GM19372 (cell line): ENCODE data around the gene PLIN4.

Experiments
- ATAC-seq: cut with Tn5 transposase; IDR thresholded peaks from one replicate; pipeline ENCODE4 v1.9.1; 2021; ENCODE audit warnings: mild to moderate bottlenecking, low read depth, moderate library complexity; ENCODE audit not compliant: unreplicated experiment

The PLIN4 gene

GRCh38 chr19:4493929-4494690 is 24.2 kb downstream of the PLIN4 start:
- ATAC-seq: no peak

DNA sequence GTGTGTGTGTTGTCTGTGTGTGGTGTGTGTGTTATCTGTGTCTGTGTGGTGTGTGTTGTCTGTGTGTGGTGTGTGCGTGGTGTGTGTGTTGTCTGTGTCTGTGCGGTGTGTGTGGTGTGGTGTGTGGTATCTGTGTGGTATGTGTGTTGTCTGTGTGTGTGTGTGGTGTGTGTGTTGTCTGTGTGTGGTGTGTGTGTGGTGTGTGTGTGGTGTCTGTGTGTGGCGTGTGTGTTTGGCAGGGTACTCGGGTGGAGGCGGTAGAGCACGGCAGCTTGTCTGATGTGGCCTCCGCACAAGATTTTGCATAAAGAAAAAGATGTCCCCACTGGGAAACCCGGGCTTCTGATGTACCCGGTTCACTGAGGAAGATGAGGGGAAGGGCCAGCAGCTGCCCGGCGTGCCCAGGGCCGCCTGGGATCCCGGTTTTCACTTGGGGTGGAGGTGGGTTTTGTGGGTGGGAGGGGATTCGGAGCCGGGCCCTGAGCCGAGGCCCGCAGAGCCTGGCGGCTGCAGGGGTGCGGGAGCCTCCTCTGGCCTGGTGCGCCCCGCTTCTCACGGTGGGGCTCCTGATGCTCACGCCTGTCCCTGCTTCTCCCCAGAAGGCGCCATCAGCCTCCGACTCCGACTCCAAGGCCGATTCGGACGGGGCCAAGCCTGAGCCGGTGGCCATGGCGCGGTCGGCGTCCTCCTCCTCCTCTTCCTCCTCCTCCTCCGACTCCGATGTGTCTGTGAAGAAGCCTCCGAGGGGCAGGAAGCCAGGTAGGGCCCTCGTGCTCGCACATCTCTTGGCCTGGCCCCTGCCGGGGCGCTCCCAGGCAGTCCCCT is 25.0 kb downstream of the PLIN4 start:
- ATAC-seq: no peak

DNA sequence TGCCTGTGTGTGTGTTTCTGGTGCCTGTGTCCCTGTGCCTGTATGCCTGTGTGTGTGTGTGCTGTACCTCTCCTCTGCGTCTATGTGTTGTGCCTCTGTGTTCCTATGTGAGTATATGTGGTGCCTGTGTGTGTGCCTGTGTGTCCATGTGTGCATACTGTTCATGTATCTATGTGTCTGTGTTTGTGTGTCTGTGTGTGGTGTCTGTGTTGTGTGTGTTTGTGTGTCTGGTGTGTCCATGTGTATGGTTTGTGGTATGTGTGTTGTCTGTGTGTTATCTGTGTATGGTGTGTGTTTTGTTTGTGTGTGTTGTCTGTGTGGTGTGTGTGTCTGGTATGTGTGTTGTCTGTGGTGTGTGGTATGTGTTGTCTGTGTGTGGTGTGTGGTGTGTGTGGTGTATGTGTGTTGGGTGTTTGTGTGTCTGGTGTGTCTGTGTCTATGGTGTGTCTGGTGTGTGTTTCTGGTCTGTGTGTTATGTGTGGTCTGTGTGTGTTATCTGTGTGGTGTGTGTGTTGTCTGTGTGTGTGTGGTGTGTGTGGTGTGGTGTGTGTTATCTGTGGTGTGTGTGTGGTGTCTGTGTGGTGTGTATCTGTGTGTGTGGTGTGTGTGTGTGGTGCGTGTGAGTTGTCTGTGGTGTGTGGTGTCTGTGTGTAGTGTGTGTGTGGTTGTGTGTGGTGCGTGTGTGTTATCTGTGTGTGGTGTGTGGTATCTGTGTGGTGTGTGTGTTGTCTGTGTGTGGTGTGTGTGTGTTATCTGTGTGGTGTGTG is 25.8 kb downstream of the PLIN4 start:
- no peak for ATAC-seq

DNA sequence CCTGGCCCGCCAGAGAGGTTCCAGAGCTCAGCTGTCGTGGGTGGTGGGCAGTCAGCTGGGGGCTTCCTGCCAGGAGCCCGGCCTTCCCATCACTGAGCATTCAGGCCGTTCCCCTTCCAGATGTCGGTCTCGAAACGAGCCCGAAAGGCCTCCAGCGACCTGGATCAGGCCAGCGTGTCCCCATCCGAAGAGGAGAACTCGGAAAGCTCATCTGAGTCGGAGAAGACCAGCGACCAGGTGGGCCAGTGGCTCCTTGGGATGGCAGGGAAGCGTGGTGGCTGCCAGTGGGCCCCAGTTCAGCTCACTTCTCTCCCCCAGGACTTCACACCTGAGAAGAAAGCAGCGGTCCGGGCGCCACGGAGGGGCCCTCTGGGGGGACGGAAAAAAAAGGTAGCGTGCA is 26.8 kb downstream of the PLIN4 start:
- no peak for ATAC-seq

GRCh38 chr19:4488496-4488895 is 29.8 kb downstream of the PLIN4 start:
- no peak for ATAC-seq

DNA sequence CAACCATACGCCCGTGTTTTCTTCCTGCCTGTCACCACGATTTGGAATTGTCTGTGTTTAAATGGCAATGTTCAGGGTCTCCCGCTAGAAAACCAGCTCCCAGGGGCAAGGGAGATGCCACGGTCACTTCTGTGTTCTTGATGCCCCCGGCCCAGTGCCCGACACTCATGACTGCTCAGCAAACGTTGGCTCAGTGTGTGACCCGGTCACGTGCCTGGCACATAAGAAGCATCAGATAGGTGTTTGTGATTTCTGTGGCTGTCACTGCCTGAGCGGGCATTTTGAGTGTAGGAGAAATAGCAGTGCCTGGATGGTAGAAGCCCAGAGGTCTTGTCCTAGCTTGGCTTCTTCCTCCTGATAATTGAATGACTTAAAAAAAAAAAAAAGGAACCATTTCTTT is 30.7 kb downstream of the PLIN4 start:
- no peak for ATAC-seq

DNA sequence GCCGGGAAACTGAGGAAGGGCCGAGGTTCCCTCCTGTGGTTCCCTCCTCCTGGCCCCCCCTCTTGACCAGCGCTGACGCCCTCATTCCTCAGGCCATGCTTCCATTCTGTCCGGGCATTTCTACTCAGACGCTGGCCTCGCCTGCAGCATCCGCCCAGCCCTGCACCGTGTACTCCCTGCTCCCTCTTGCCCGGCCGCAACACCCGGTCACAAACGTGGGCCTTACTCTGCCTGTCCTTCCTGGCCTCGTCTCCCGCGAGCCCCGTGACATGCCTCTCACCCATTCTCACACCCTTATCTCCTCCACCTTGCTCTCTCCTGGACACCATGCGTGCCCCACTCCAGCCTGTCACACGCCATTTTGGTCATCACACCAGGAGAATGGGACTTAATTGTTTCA is 34.9 kb downstream of the PLIN4 start:
- no peak for ATAC-seq

DNA sequence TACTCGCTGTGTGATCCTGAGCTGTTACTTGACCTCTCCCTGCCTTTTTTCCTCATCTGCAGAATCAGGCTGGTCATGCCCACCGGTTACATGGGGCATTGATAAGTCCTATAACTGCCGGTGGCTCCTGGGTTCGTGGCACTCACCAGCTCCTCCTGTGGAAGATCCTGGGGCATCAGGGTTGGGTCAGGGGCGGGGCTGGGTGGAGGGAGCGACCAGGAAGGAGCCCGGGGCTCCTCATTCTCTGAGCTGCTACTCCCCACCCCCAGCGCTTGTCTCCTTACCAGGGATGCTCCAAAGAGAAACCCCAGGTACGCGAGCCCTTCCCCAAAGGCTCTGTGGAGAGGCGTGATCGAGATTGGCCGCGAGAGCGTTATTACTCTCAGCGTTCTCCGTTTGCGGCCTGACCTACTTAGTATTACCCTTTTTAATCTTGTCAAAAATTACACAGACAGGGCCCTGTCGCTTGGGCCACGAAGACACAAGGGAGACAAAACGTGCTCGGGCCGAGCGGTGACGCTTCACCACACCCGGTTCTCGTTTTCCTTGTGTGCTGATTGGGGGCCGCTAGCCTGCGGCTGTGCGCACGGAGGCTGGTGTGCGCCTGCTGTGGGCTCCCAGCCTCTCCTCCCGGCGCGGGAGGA is 35.4 kb downstream of the PLIN4 start:
- no peak for ATAC-seq

GRCh38 chr19:4477034-4477801 is 41.1 kb downstream of the PLIN4 start:
- ATAC-seq: no peak

DNA sequence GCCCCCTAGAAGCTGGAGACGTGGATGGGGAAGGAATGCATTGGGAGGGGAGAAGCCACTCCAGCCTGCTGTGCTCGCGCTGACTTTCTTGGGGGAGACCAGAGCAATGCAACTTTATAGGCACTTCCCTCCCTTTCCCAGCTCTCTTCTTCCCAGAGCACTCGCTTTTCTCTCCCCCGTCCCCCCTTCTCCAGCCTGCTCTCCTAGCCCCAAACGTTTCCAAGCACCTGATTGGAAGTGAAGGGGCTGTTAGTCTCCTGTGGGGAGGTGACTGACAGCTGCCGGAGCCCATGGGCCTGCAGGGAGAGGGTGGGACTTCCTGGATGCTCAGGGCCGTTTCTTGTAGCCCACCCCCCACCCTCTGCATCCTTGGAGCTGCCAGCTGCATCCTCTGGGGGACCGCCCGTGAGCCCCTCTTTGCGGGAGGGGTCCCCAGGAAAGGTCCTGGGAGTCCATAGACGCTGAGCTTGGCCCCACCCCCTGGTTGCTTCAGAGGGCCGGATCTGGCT is 43.7 kb downstream of the PLIN4 start:
- no peak for ATAC-seq

DNA sequence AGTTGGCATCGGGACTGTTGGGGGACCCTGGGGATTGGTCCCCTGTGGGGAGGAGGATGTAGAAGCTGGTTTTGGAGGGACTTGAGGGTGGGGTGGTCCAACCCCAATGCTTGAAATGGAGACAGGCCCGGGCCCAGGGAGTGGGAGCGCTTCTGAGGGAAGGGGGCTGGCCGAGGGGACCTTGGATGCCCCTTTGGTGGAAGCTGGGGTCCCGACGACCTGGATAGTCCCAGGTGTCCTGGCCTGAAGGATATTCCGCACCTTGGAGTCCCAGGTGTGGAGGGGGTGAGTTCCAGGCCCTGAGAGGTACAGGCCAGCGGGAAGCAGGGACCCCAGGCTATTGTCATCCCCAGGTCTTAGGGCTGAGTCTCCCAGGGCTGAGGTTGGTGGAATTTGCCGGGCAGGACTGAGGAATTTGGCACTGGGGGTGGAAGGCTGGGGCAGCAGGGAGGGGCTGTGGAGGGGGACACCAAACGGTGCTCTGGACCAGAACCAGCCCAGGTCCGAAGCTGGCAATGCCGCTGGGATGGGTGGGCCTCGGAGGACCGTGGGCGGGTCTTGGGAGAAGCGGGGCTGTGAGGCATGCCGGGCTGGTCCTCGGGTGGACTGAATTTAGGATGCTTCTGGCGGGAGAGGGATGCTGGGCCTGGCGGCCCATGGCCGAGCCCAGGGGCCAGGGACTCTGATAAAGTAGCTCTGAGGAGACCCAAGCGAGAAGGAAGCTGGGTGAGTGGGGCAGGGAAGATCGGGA is 44.3 kb downstream of the PLIN4 start:
- no peak for ATAC-seq

- ATAC-seq: no peak
These were observed 45.1 kb downstream of the PLIN4 start for GRCh38 chr19:4473011-4473762.

GRCh38 chr19:4472174-4472974 is 45.9 kb downstream of the PLIN4 start, which contains the start of gene HDGFL2:
HDGFL2 (plus strand) TSS chr19:4472297; CDS start chr19:4472351, 54 bp downstream.
- no peak for ATAC-seq

DNA sequence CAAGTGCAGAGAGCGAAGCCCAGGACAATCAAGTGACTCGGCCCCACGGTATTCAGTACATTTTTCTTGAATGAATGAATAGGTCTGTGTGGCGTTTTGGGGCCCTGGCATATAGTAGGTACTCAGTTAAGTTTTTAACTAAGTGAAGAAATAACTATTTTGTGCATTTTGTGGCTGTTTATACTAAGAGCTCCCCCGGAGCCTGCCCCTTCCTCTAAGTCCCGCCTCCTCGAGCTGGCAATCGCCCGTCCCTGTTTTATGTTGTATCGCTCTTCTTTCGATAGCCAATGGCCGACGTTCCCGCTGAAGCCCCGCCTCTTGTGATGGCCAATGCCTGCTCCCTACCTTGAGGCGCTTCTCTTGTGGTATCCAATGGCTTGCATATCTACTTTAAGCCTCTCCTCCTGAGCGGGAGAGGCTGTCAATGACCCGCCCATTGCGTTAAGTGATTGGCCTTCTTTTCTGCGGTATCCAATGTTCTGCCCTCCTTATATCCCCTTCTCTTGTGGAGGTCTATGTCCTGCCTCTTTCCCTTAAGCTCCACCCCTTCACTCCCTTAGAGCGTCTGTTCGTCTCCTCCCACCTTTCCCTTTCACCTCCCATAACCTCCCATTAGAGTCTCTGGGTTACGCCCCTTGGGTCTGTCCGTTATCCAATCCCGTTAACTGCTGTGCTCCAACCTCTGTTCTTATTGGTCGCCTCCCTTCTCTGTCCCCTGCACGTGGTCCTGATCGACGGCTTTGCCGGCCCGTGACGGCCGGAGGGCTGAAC is 46.7 kb downstream of the PLIN4 start:
- peak; percentile 80 for ATAC-seq

DNA sequence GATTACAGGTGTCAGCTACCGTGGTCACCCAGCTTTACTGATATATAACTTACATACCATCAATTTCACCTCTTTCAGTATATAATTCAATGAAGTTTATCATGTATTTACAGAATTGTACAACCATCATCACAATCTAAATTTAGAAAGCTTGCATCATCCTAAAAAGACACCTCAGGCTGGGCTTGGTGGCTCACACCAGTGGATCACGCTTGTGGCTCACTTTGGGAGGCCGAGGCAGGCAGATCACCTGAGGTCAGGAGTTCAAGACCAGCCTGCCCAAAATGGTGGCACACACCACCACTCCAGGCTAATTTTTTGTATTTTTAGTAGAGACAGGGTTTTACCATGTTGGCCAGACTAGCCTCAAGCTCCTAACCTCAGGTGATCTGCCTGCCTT is 50.5 kb downstream of the PLIN4 start:
- ATAC-seq: no peak

GRCh38 chr19:4464815-4465581 is 53.3 kb downstream of the PLIN4 start:
- ATAC-seq: no peak
